Mucosa of gallbladder (tissue), 1 donor: ENCODE measurements around the gene SIAH2. TPM values are rescaled to one million over a fixed set of nuclear protein-coding genes. Genes with fewer than 3 reads are reported as not detected.
A peak's percentile ranks its signal among the peaks of the same experiment; 100 is the strongest.

Experiments used
- DNase-seq: peaks from one replicate; pipeline ENCODE4 v3.0.0-alpha.2; 2020; ENCODE audit warnings: low spot score
- total RNA-seq: library from RNA; stranded (reverse); gene quantifications from one replicate; pipeline ENCODE4 v1.2.1, GENCODE V29; 2021
- donor health status: DM: no; HTN: no; CAD: no.

The SIAH2 gene
- total RNA-seq, 1 donor from 2014 or later: 33.7 TPM

- DNase-seq: no peak
Measured at GRCh38 chr3:150775001-150775599, 12.1 kb upstream of the SIAH2 start.

GRCh38 chr3:150773616-150774192 lies 10.7 kb upstream of the SIAH2 start:
- no peak for DNase-seq

GRCh38 chr3:150771600-150771999 lies 8.6 kb upstream of the SIAH2 start:
- no peak for DNase-seq

- no peak for DNase-seq
Measured at GRCh38 chr3:150770681-150771080, 7.7 kb upstream of the SIAH2 start.

- no peak for DNase-seq
Measured at GRCh38 chr3:150766742-150767141, 3.8 kb upstream of the SIAH2 start.

GRCh38 chr3:150765949-150766720 lies 3.2 kb upstream of the SIAH2 start:
- DNase-seq: no peak

GRCh38 chr3:150764967-150765366 lies 2.0 kb upstream of the SIAH2 start:
- DNase-seq: no peak

- DNase-seq: no peak
Measured at GRCh38 chr3:150764566-150764965, 1.6 kb upstream of the SIAH2 start.

- DNase-seq: peak; percentile 74
Measured at GRCh38 chr3:150763841-150764483, 993 bp upstream of the SIAH2 start.

- no peak for DNase-seq
Measured at GRCh38 chr3:150762662-150763121, 277 bp downstream of the SIAH2 start.

GRCh38 chr3:150761831-150762661 lies 923 bp downstream of the SIAH2 start:
- peak; percentile 62 for DNase-seq

- DNase-seq: no peak
Measured at GRCh38 chr3:150760431-150761200, 2.4 kb downstream of the SIAH2 start.

- no peak for DNase-seq
Measured at GRCh38 chr3:150759947-150760346, 3.0 kb downstream of the SIAH2 start.

- no peak for DNase-seq
Measured at GRCh38 chr3:150759319-150759718, 3.6 kb downstream of the SIAH2 start.

- no peak for DNase-seq
Measured at GRCh38 chr3:150757768-150758167, 5.2 kb downstream of the SIAH2 start.

GRCh38 chr3:150757364-150757763 lies 5.6 kb downstream of the SIAH2 start:
- no peak for DNase-seq

GRCh38 chr3:150756491-150757059 lies 6.4 kb downstream of the SIAH2 start:
- DNase-seq: no peak

GRCh38 chr3:150755902-150756301 lies 7.1 kb downstream of the SIAH2 start:
- no peak for DNase-seq

GRCh38 chr3:150754896-150755295 lies 8.1 kb downstream of the SIAH2 start:
- DNase-seq: no peak

- peak; percentile 61 for DNase-seq
Measured at GRCh38 chr3:150751781-150752263, 11.1 kb downstream of the SIAH2 start.
